CD14-positive monocyte (primary cell): ENCODE measurements around the gene RRP9. TPM values are rescaled to one million over a fixed set of nuclear protein-coding genes. Genes with fewer than 3 reads are reported as not detected.

Experiments
- DNase-seq, 3 donors: peaks; one replicate each; pipeline ENCODE4 v3.0.0-alpha.2; 2011 to 2022
- H2AFZ ChIP-seq: 2 replicates; pipeline ENCODE4 v1.6.0; 2012; ENCODE audit warnings: mild to moderate bottlenecking, low read depth, low read length, inconsistent platforms; ENCODE audit not compliant: insufficient read depth, poor library complexity, severe bottlenecking
- H3K27ac ChIP-seq, 2 donors: 1 replicate in 1 of 2; 2 replicates in 1 of 2; pipeline ENCODE4 v1.5.1; 2012 to 2013; ENCODE audit warnings: low read length in 2 of 2, control low read depth in 1 of 2, inconsistent platforms in 1 of 2, low read depth in 1 of 2, mild to moderate bottlenecking in 1 of 2
- H3K27me3 ChIP-seq, 2 donors: one replicate each; pipeline versions ENCODE4 v1.6.0 to v1.6.1; 2011 to 2013; ENCODE audit warnings: low read length in 2 of 2; ENCODE audit not compliant: control insufficient read depth in 2 of 2, insufficient read depth in 2 of 2
- H3K36me3 ChIP-seq, 2 donors: replicated peaks in 1 of 2; 1 replicate in 1 of 2; 2 replicates in 1 of 2; pipeline versions ENCODE4 v1.5.1 to v1.6.1; 2012 to 2013; ENCODE audit warnings: low read length in 2 of 2, control low read depth in 1 of 2, inconsistent platforms in 1 of 2, mild to moderate bottlenecking in 1 of 2; ENCODE audit not compliant: insufficient read depth in 2 of 2, control insufficient read depth in 1 of 2
- H3K4me1 ChIP-seq, 2 donors: 1 replicate in 1 of 2; 2 replicates in 1 of 2; pipeline versions ENCODE4 v1.5.1 to v1.6.1; 2012 to 2013; ENCODE audit warnings: low read length in 2 of 2, control low read depth in 1 of 2, inconsistent platforms in 1 of 2, mild to moderate bottlenecking in 1 of 2, moderate library complexity in 1 of 2; ENCODE audit not compliant: insufficient read depth in 2 of 2, control insufficient read depth in 1 of 2
- H3K4me2 ChIP-seq: replicated peaks from 2 replicates; pipeline ENCODE3; 2012; ENCODE audit warnings: low read length, moderate library complexity, mild to moderate bottlenecking; ENCODE audit not compliant: poor library complexity, severe bottlenecking; ENCODE audit errors: extremely low read depth
- H3K4me3 ChIP-seq, 3 experiments: fragments of 200-600 bp in 1 of 3; sonication (generic) in 1 of 3; replicated peaks in 1 of 3; 1 replicate in 2 of 3; 2 replicates in 1 of 3; pipeline ENCODE4 v1.5.1; 2011 to 2013; ENCODE audit warnings: low read length in 3 of 3, mild to moderate bottlenecking in 3 of 3, control low read depth in 2 of 3, low read depth in 2 of 3, inconsistent platforms in 1 of 3, moderate library complexity in 1 of 3
- H3K79me2 ChIP-seq: 2 replicates; pipeline ENCODE4 v1.6.0; 2012; ENCODE audit warnings: mild to moderate bottlenecking, control low read depth, inconsistent platforms, low read length, moderate library complexity; ENCODE audit not compliant: insufficient read depth
- H3K9ac ChIP-seq: 2 replicates; pipeline ENCODE4 v1.6.0; 2017; ENCODE audit warnings: low read length, mild to moderate bottlenecking; ENCODE audit not compliant: insufficient read depth, poor library complexity, severe bottlenecking
- H3K9me3 ChIP-seq, 2 donors: replicated peaks in 1 of 2; 1 replicate in 1 of 2; 2 replicates in 1 of 2; pipeline versions ENCODE4 v1.5.1 to v1.6.1; 2012 to 2013; ENCODE audit warnings: low read length in 2 of 2, control low read depth in 1 of 2; ENCODE audit not compliant: control insufficient read depth in 1 of 2, insufficient read depth in 1 of 2
- H4K20me1 ChIP-seq: 2 replicates; pipeline ENCODE4 v1.6.0; 2012; ENCODE audit warnings: mild to moderate bottlenecking, low read length, control low read depth, moderate library complexity; ENCODE audit not compliant: insufficient read depth
- H3K27ac Mint-ChIP-seq, 7 donors: one replicate each; pipeline ENCODE4 v1.8.0; 2020; ENCODE audit warnings: mild to moderate bottlenecking in 7 of 7, mixed read lengths in 7 of 7, moderate library complexity in 6 of 7, inconsistent platforms in 2 of 7
- H3K27me3 Mint-ChIP-seq, 3 donors: one replicate each; pipeline ENCODE4 v1.8.0; 2021 to 2022; ENCODE audit warnings: low read depth in 3 of 3, mild to moderate bottlenecking in 3 of 3, mixed read lengths in 3 of 3, moderate library complexity in 3 of 3, inconsistent platforms in 1 of 3
- H3K36me3 Mint-ChIP-seq, 2 donors: one replicate each; pipeline ENCODE4 v1.8.0; 2020; ENCODE audit warnings: mixed read lengths in 2 of 2, inconsistent platforms in 1 of 2, mild to moderate bottlenecking in 1 of 2
- H3K4me1 Mint-ChIP-seq: one replicate; pipeline ENCODE4 v1.8.0; 2020; ENCODE audit warnings: mild to moderate bottlenecking, mixed read lengths
- H3K4me3 Mint-ChIP-seq, 2 donors: one replicate each; pipeline ENCODE4 v1.8.0; 2020; ENCODE audit warnings: mild to moderate bottlenecking in 2 of 2, mixed read lengths in 2 of 2, moderate library complexity in 1 of 2
- H3K9me3 Mint-ChIP-seq, 7 donors: one replicate each; pipeline ENCODE4 v1.8.0; 2020 to 2022; ENCODE audit warnings: mixed read lengths in 7 of 7, mild to moderate bottlenecking in 6 of 7, moderate library complexity in 6 of 7, inconsistent platforms in 2 of 7
- CTCF ChIP-seq: fragments of 200-600 bp; IDR thresholded peaks from one replicate; pipeline ENCODE4 v1.8.0; 2022; ENCODE audit warnings: antibody characterized with exemption, mild to moderate bottlenecking
- WGBS: methylation state at CpG from one replicate; pipeline ENCODE4 v1.1.5; 2013; ENCODE audit warnings: missing lambda C conversion rate; ENCODE audit not compliant: insufficient coverage; 5-methylcytosine and 5-hydroxymethylcytosine counted together
- intact Hi-C, 2 donors: fragments of 100-400 bp; cut with micrococcal nuclease; formaldehyde crosslinking; loops; one replicate each; pipeline versions ENCODE4 v1.15.0 to v1.15.1; 2023
- polyA plus RNA-seq, 3 donors: library from polyadenylated mRNA; depleted of rRNA in 1 of 3; unstranded in 2 of 3; stranded (reverse) in 1 of 3; fragments of 300-500 nt in 2 of 3; fragments of >200 nt in 1 of 3; fragmentation: Illumina TruSeq in 2 of 3; gene quantifications; 1 replicate in 2 of 3; 2 replicates in 1 of 3; pipeline ENCODE4 v1.2.3, GENCODE V29; 2012 to 2021

The RRP9 gene
- polyA plus RNA-seq, 3 donors, result 6.7 to 10.4 (median 9.9) TPM

GRCh38 chr3:51980253-51980652 is 38.5 kb upstream of the RRP9 start:
- no peak overlapping the region for H3K4me3 Mint-ChIP-seq
- no peaks in the 10 kb centered on the region for H3K27me3 ChIP-seq
- no peak overlapping the region for H3K27ac Mint-ChIP-seq
- H3K4me2 ChIP-seq, result no peak overlapping the region
- no peak for DNase-seq
- H3K9ac ChIP-seq, result no peak overlapping the region
- H3K9me3 ChIP-seq, result no peaks in the 10 kb centered on the region
- H4K20me1 ChIP-seq, result no peaks in the 10 kb centered on the region
- TF ChIP-seq CTCF, result no peak
- WGBS, result 94% methylated on average over 7 of the region's 10 CpGs
- no peak overlapping the region for H3K27ac ChIP-seq
- peaks cover 5% of the 10 kb centered on the region for H3K79me2 ChIP-seq
- H3K36me3 ChIP-seq, result no peaks in the 10 kb centered on the region
- intact Hi-C loops, result no loop called here
- no peak overlapping the region for H2AFZ ChIP-seq
- H3K9me3 Mint-ChIP-seq, result peaks cover 0 to 2% (median 0%) of the 10 kb centered on the region in 7 donors
- H3K4me1 Mint-ChIP-seq, result peaks cover 41% of the 10 kb centered on the region
- H3K36me3 Mint-ChIP-seq, result peaks cover 0 to 7% of the 10 kb centered on the region in 2 donors
- H3K27me3 Mint-ChIP-seq, result peaks cover 0 to 3% (median 1%) of the 10 kb centered on the region in 3 donors
- H3K4me3 ChIP-seq, result no peak overlapping the region
- peaks cover 26 to 34% of the 10 kb centered on the region in 2 donors for H3K4me1 ChIP-seq

- Histone ChIP-seq H3K9me3 (no peaks in the 10 kb centered on the region), H4K20me1 (no peaks in the 10 kb centered on the region), H3K36me3 (no peaks in the 10 kb centered on the region), H2AFZ (no peak overlapping the region), H3K4me2 (no peak overlapping the region), H3K27ac (no peak overlapping the region), H3K4me1 (peaks cover 36 to 44% of the 10 kb centered on the region in 2 donors), H3K9ac (no peak overlapping the region), H3K4me3 (no peak overlapping the region), H3K79me2 (peaks cover 5% of the 10 kb centered on the region), H3K27me3 (no peaks in the 10 kb centered on the region)
- Mint-ChIP-seq H3K4me1 (peaks cover 48% of the 10 kb centered on the region), H3K27ac (no peak overlapping the region), H3K4me3 (no peak overlapping the region), H3K36me3 (peaks cover 0 to 7% of the 10 kb centered on the region in 2 donors), H3K9me3 (peaks cover 0 to 2% (median 0%) of the 10 kb centered on the region in 7 donors), H3K27me3 (peaks cover 0 to 4% (median 3%) of the 10 kb centered on the region in 3 donors)
- no CpG with 5 or more reads among the region's 4 CpGs for WGBS
- intact Hi-C loops, result no loop called here
- no peak for TF ChIP-seq CTCF
- DNase-seq, result no peak
Measured at GRCh38 chr3:51978143-51978502, 36.4 kb upstream of the RRP9 start.
